ENCODE data around the gene EMP2.
A peak's percentile ranks its signal among the peaks of the same experiment; 100 is the strongest.
"Not testable (repeated sequence)": the region's sequence is repeated elsewhere in the genome, so short reads cannot be mapped to it uniquely, and the experiment has no call there.

EMP2 gene

DNA sequence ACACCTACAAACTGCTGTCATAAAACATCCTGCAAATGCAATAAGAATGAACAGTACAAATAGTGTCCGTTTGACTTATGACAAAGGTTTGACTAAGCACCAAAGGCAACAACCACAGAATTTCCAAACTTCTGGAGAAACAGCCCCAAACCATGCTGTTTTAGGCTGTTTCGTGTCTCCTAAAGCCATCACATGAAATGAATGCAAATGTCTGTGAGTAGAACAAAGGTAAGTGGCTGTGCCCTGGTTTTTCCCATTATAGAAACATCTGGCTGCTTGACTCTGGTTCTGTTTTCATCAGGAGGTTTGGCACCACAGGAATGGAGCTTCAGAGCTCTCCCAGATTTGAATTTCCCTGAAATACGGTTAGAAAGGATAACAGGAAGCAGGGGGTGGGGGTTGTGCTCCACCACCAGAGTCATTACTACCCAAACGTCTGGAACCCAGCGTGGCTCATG is 4.6 kb upstream of the EMP2 start:
- DNase-seq = no peak
- intact Hi-C loops (cut with DNase I) = no loop called here

DNA sequence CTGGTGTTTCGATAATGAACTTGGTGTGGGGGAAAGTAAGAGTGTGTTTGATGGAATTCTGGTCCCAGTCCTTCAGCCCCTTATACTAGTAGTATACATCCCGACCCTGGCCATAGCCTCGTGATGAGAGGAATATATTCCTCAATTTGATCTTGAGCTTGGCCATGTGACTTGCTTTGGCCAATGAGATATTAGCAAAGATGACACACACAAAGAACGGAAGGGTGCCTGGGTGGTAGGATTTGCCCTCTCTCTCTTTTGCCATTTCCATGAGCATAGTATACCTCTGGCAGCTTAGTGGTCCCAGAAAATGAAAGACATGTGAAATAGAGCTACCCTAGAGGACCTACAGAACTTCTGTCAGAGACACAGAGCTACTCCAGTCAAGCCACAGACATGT is 2.9 kb upstream of the EMP2 start:
- intact Hi-C loops (cut with DNase I) = no loop called here
- no peak for DNase-seq

DNA sequence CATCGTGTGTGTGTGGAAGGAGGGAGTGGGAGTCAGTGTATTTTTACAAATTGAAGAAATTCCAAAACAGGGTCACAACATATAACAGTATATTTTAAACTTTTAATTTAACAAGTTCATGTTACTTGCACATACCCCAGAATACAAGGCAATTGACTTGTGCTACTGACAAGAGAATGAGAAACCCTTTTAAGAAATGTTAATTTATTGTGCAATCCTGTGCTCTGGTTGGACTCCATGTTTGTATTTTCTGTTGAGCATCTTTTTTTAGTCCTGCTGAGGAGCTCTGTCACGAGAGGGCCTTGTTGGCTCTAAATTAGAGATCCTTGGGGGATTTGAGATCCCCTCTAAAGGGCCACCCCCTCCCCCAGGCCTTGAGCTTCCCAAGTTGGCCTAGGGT is 1.1 kb upstream of the EMP2 start:
- intact Hi-C loops (cut with DNase I) = no loop called here
- no peak for DNase-seq

DNA sequence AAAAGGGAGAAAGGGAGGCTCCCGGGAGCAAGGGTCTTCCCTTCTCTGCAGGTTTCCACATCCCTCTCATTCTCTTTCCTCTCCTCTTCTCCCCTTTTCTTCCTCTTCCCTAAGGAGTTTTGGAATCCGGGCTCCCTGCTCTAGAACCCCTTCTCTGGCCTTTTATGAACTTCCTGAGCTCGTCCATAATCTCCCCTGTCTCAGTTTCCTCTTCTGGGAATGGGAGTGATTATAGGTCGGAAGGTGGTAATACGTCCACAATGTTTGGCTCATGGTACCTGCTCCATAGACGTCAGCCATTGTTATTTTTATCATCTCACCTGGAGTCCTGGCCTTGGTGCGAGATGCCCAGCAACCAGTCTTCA is 467 bp upstream of the EMP2 start:
- no peak for DNase-seq
- intact Hi-C loops (cut with DNase I) = no loop called here

DNA sequence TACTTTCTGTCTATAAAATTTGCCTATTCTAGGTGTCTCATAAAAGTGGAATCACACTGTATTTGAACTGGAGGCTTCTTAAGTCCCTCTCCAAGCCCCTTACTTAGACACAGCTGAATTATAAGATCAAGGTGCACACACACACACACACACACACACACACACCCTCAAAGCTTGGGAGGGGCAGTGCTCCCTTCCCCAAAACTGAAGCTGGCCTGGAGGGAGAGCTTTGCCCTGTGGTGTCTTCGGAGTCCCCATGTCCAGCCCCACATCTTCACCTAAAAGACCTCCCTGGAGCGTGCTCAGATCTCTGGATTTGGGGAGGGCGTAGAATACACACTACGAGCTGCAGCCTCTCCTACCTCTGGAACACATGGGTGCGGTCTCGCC is 828 bp downstream of the EMP2 start:
- no peak for DNase-seq
- intact Hi-C loops (cut with DNase I) = no loop called here

DNA sequence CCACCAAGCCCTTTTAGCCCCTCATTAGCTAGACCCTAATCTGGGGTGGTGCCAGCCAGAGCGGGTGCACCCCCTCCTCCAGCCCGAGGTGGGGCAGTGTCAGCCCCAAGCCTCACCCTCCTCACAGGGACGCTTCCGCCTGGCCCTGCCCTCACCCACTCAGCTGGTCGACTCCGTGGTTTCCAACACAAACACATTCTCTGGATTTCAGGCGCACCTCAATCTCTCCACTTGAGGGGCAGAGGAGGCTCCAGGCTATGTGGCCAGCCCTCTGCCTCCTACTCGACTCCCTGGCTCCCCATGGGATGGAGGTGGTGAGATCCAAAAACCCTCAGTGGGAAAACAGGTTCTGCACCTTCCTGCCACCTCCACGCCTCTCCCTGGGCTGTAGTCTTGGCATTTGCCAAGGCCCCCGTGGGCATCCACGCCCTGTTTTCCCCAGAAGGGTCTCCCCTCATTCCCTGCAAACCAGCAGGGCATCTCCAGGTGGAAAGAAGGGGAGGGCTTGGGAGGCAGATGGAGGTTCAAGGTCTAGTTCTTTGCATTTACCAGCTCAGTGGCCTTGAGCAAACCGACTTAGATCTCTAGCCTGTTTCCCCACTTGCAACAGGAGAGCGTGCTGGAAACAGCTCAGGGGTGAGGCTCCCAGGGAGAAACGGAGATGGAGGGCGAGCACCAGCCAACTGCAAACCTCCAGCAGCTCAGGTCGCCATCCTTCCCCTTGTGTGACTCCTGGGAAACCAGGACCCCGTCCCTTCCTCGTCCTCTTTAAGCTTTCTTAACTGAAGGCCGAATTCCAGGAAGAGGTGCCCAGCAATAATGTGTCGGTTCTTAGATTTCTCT is 1.7 kb downstream of the EMP2 start:
- intact Hi-C loops (cut with DNase I) = no loop called here
- no peak for DNase-seq

DNA sequence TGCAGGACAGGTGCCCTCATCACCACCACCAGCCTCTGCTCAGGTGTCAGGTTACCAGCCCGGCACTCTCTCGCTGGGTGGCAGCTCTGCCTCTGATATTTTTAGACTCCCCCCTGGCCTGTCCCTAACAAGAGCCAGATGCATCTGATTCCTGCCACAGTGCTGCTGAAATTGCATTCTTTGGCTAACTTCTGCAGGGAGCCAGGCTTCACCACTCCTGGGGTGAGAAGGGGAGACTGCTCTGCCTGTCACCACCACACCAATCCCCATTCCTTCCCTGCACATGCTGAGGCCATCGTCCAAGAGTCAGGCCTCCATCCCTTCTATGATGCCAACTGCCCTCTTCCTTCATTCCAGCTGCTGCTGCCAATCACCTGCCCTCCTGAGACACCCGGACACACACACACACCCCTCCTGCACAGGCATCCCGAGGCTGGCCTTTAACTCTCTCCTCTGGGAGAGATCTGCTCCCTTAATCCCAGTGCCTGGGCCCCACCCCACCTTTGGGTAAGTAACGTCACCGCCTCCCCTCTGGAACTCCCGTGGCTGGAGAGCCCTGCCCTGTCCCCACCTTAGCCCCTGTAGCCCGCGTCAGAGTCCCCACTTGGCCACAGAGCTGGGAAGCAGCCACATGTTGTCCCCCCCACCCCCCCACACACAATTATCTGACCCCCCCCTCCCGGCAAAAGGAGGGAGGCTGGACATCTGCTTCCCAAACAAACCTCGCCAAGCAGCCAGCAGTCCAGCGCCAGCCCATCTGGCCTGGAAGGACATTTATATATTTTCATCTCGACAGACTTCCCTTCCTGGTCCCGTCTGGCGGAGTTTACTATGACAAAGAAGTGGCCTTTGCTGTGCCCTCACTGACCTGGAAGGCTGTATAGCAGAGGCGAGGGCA is 2.8 kb downstream of the EMP2 start:
- DNase-seq = no peak
- intact Hi-C loops (cut with DNase I) = no loop called here

DNA sequence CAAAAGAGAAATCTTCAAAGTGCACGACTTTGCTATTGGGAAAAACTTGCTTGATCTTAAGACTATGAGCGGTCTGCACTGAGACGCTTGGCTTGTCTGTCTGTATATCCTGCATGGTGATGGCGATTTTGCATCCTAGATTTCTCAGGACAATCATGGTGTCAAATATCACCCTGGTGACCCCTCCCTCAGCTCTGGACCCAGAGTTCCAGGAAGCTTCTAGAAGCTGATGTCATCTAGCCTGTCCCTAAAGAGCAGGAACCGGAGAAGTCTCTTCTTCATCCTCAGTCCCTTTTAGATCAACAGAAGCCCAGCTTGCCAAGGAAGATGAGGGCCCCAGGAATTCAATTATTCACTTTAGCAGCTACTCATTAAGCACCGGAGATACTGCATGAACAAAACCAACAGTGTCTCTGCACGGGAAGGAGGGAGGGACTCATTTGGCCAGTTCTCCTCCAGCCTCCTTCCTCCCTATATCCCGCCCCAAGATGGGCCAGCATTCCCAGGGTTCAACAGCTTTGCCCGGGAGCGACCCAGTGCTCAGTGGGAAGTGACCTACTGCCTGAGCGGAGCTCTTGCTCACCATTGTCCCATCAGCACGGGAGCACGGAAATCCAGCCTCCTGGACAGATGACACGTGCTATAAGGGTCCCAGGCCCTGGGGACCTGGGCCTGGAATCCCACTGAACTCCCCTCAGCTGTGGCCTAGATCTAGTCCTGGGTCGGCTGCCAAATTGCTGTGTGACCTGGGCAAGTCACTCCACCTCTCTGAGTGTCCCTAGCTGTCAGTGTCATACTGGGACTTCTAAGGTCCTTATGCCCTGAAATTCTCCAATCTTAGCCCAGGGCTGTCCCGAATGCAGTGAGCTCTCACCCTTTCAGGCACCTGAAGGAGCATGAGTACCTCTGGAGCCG is 3.8 kb downstream of the EMP2 start:
- DNase-seq = no peak
- intact Hi-C loops (cut with DNase I) = no loop called here

DNA sequence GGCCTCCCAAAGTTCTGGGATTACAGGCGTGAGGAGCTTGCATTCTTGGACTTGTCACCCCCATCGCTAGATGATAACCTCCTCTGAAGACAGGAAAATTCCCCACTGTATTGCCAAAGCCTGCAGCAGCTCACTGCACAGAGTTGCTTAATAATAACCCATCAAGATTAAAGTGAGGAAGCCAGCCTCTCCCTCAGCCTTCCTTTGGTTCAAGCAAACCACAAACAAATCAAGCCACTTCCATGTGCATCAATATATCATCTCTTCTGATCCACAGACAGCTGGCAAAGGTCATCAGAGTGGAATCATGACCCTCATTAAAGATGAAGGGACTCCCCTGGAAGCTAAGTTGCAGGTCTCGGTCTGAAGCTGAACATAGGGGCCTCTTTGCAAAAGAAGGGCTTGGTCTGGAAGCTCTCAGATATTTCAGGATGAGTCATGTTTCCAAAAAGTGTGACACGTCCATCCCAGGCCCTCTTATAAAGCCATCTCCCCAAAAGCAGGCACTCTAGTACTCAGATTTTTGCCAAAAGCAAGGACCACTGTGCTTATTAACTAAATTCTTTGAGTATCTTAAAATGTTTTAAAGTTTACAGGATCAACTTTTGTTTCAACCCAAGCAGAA is 4.8 kb downstream of the EMP2 start:
- intact Hi-C loops (cut with DNase I) = no loop called here
- no peak for DNase-seq

DNA sequence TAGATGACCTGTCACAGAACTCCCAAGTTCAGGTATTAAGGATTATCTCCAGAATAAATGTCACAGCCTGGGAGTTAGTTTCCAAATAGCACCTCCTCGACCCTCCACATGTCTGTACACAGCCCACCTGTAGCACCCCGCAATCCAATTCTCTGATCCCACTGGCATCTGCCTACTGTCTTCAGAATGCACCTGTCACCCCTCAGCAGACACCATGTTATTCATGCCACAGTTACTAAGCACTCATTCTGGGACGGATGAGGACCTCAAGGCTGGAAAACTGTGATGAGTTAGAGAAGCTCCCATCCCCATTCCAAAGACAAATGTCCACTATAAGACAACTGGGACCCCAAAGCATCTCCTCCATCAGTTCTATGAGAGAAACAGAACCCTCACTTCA is 7.8 kb downstream of the EMP2 start:
- intact Hi-C loops (cut with DNase I) = no loop called here
- DNase-seq = no peak

DNA sequence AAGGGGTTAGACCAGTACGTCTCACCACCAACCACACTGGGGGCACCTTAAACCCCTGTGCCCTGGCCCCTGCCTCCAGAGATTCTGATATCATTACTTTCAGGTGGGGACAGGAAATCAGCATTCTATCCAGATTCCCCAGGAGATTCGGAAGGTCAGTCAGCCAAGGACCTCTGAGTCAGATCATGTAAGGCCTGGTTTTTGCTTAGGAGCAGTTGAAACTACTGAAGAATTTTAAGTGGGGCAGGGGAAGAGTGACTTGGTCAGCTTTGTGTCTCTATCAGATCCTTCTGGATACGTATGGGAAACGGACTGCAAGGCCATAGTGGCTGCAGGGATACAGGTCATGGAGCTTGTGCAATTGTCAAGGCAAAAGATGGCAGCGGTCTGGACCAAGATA is 9.0 kb downstream of the EMP2 start:
- intact Hi-C loops (cut with DNase I) = no loop called here

DNA sequence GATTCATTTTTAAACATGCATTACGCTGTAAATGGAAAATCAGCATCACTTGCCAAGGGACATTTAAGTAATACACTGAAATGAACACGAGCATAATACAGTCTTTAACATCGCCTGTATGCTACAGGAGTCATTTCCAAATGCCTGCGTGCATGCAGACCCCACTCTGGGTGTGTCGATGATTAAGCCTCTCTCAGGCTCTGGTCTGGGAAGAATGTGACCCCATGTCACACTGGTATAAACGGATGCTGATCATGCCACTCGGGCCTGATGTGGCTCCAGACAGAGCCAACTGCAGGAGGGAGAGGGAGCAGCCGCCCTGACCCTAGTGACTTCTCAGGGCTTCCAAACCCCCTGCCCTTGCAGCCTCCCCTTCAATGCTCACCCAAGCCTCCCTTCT is 10.8 kb downstream of the EMP2 start:
- no peak for DNase-seq
- intact Hi-C loops (cut with DNase I) = no loop called here

More for the DNA sequence above, 9.0 kb downstream of the EMP2 start:
- DNase-seq = no peak

DNA sequence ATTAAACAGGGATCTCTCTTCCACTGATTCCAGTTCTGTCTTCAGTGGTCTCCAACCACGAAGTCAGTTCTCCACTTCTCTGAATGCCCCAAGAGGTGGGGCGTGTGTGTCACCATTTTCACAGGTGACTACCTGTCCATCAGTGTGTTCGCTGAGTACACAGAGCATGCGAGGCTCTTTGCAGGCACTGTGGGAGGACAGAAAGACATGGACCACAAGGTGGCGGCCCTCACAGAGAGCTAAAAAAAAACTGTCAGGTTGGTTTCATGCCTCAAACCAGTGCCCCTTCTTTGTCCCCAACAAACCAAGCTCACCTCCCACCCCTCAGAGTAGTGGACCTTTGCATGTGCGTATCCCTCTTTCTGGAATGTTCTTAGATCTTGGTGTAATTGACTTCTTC is 13.8 kb downstream of the EMP2 start:
- intact Hi-C loops (cut with DNase I) = no loop called here

DNA sequence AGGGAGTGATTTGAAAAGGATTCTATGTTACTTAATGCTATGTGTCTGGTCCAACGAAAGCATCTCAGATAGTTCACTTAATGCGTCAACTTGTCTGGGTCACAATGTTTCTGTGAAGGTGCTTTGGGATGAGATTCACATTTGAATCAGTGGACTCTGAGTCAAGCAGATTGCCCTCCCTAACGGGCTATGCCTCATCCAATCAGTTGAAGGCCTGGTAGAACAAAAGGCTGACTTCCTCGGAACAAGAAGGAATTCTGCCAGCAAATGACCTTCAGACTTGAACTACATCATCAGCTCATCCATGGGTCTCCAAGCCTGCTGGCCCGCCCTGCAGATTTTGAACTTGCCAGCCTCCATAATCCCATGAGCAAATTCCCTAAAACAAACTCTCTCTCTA is 15.2 kb downstream of the EMP2 start:
- no peak for DNase-seq
- intact Hi-C loops (cut with DNase I) = no loop called here

More for the DNA sequence above, 13.8 kb downstream of the EMP2 start:
- no peak for DNase-seq

DNA sequence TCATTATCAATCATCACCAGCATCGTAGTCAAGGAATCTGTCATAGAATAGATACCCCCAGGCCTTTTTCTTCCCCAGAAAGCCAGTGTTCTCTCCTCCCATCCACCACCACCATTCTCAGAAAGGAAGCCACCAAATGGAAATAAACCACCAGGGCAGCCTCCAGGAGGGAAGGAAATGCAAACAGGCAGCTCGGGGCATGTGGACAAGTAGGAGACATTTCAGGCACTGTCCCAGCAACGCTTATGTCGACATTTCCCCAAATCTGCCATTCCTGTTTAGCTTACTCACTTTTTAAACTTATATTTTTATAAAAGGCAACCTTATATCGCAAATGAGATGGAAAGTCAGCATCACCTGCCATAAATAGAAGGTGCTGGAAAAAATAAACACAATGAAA is 15.8 kb downstream of the EMP2 start:
- intact Hi-C loops (cut with DNase I) = no loop called here
- DNase-seq = peak in 2 of 42 donors; percentile 15 to 39

DNA sequence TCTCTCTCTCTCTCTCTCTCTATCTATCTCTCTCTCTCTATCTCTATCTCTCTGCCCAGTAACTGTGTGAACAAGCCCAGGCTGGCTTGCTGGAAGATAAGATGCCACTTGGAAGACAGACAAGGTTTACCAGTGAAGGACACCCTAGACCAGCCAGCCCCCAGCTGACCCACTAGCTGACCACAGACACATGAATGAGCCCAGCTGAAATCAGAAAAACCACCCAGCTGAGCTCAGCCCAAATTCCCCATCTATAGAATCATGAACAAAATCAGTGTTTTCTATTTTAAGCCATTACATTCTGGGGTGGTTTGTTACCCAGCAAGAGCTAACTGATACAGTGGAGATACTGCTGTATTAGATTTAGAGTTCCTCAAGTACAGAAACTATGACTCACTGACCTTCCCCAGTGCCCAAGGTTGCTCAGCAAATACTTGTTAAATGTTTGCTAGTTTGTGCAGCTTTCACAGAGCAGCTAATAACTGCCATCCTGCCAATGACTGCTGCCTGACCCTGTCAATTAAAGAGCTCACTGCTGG is 18.0 kb downstream of the EMP2 start:
- DNase-seq = no peak
- intact Hi-C loops (cut with DNase I) = no loop called here

DNA sequence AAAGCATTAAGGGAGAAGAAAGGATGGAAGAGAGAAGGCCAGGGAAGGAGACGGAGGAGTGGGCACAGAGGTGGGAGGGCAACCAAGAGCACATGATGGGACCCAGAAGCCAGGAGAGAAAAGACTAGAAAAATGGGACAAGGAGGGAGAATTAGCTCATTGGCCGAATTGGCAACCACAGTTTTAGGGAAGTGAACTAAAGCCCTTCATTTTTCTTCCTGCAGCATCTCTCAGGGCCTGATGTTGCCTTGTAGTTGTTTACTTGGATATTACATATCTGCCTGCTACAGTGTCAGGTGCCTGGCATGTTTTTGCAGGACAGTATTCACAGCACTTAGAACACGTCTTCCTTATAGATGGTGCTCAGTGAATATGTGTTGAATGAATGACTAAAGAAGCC is 19.0 kb downstream of the EMP2 start:
- intact Hi-C loops (cut with DNase I) = no loop called here
- no peak for DNase-seq

DNA sequence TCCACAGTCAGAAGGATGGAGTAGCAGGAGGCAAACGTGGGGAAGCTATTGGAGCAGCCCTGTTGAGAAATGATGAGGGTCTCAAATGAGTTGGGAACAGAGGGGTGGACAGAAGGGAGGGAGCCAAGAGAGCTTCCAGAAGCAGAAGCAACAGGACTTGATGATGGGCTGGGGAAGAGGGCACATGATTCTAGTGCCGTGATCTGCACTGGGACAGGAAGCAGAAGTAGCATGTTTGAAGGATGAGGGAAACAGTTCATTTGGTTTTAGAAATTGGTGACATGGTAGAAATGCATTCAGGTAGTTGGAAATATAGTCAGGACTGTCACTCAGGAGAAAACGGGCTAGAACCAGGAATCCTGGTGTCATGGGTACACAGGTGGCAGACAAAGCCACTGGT is 19.4 kb downstream of the EMP2 start:
- peak in 6 of 42 donors; percentile 12 to 47 (median 27) for DNase-seq
- intact Hi-C loops (cut with DNase I) = no loop called here

DNA sequence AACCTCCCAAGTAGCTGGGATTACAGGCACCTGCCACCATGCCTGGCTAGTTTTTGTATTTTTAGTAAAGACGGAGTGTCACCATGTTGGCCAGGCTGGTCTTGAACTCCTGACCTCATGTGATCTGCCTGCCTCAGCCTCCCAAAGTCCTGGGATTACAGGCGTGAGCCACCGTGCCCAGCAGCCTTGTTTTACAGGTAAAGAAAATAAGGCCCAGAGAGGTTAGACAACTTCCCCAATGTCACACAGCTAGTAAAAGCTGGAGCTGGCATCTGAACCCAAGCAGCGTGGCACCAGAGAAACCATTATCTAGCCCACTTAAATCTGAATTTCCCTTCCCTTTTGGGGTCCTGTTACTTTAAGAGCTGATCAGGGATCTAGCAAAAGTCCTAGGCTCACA is 20.6 kb downstream of the EMP2 start:
- intact Hi-C loops (cut with DNase I); DNase-seq: not testable (repeated sequence)

Measured in head of caudate nucleus (tissue), 42 donors.